Measurements from ENCODE around the gene RNF213.

DNA sequence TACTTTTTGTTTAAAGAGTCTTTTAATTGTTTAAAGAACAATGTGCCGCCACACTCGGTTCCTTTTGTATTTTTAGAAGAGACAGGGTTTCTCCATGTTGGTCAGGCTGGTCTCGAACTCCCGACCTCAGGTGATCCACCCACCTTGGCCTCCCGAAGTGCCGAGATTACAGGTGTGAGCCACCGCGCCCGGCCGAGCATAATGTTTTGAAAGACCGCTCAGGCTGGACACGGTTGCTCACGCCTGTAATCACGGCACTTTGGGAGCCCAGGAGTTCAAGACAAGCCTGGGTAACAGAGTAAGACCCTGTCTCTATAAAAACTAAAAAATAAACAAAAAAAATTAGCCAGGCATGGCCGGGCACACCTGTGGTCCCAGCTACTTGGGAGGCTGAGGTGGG, 59.8 kb downstream of the RNF213 start:
- TF ChIP-seq, protein P1, sequence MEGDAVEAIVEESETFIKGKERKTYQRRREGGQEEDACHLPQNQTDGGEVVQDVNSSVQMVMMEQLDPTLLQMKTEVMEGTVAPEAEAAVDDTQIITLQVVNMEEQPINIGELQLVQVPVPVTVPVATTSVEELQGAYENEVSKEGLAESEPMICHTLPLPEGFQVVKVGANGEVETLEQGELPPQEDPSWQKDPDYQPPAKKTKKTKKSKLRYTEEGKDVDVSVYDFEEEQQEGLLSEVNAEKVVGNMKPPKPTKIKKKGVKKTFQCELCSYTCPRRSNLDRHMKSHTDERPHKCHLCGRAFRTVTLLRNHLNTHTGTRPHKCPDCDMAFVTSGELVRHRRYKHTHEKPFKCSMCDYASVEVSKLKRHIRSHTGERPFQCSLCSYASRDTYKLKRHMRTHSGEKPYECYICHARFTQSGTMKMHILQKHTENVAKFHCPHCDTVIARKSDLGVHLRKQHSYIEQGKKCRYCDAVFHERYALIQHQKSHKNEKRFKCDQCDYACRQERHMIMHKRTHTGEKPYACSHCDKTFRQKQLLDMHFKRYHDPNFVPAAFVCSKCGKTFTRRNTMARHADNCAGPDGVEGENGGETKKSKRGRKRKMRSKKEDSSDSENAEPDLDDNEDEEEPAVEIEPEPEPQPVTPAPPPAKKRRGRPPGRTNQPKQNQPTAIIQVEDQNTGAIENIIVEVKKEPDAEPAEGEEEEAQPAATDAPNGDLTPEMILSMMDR (IDR thresholded peaks at IDR 0.05; ENCODE audit: insufficient read depth, low read length, poor library complexity, severe bottlenecking), result no peak
- TF ChIP-seq EZH2phosphoT487 (conservative IDR thresholded peaks at IDR 0.05; ENCODE audit: low read length), result no peak

Data from SU-DHL-6 (cell line).